Mesodermal cell (in vitro differentiated cells): Measurements from ENCODE around the gene NT5C3B.
A peak's percentile ranks its signal among the peaks of the same experiment; 100 is the strongest.
"Not testable (repeated sequence)": the region's sequence is repeated elsewhere in the genome, so short reads cannot be mapped to it uniquely, and the experiment has no call there.

Source experiments
- H3K27ac ChIP-seq: 2 replicates; pipeline ENCODE4 v1.7.0; 2013; ENCODE audit warnings: mild to moderate bottlenecking, low read depth, low read length, moderate library complexity; ENCODE audit not compliant: severe bottlenecking
- H3K36me3 ChIP-seq: 2 replicates; pipeline ENCODE4 v1.7.1; 2013; ENCODE audit warnings: mild to moderate bottlenecking, low read length, moderate library complexity; ENCODE audit not compliant: control insufficient read depth, insufficient read depth
- H3K4me1 ChIP-seq: one replicate; pipeline ENCODE4 v1.7.1; 2013; ENCODE audit warnings: mild to moderate bottlenecking, low read length; ENCODE audit not compliant: insufficient read depth, control insufficient read depth, poor library complexity, severe bottlenecking
- H3K4me3 ChIP-seq: 2 replicates; pipeline ENCODE4 v1.7.0; 2013; ENCODE audit warnings: low read length, control low read depth, mild to moderate bottlenecking; ENCODE audit not compliant: insufficient read depth, poor library complexity, severe bottlenecking; ENCODE audit errors: extremely low read depth
- H3K9me3 ChIP-seq: 2 replicates; pipeline ENCODE4 v1.7.1; 2013; ENCODE audit warnings: mild to moderate bottlenecking, low read length, moderate library complexity; ENCODE audit not compliant: control insufficient read depth
- WGBS, 2 experiments: methylation state at CpG; one replicate each; pipeline ENCODE4 v1.1.5; 2013; ENCODE audit warnings: missing lambda C conversion rate in 2 of 2; ENCODE audit not compliant: insufficient coverage in 2 of 2; 5-methylcytosine and 5-hydroxymethylcytosine counted together

NT5C3B gene

DNA sequence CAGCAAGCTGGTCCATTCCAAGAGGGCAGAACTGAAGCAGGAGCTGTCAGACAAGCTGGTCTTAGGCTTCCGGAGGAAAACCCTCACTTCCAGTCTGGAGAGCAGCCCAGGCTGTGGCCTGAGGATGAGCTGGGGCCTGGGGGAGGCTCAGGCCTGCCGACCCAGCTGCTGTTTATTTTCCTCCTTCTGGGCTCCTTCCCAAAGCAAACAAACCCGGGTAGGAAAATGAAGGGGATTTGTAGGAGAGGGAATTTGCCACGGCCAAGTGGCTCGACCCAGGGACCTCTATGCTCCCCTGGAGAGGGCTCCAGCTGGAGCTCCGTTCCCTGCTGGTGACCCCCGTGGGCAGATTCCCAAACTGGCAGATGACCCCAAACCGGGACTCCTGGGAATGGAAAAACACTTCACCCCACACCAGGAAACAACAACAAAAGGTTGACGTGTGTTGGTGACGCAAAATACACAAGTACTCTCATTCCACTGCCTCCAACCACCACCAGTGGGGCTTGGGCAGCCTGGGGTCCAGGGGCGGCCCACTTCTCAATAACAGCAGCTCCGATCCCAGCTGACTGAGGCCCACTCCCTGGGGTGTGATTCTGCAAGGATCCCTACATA lies 58.4 kb downstream of the NT5C3B start:
- 79 to 89% methylated on average over 6 to 7 of the region's 12 CpGs for WGBS, 2 experiments
- no peaks in the 10 kb centered on the region for H3K9me3 ChIP-seq
- H3K36me3 ChIP-seq: peaks cover 51% of the 10 kb centered on the region
- peak overlapping the region; percentile 75 for H3K27ac ChIP-seq
- H3K4me3 ChIP-seq: no peak overlapping the region
- peaks cover 52% of the 10 kb centered on the region for H3K4me1 ChIP-seq

DNA sequence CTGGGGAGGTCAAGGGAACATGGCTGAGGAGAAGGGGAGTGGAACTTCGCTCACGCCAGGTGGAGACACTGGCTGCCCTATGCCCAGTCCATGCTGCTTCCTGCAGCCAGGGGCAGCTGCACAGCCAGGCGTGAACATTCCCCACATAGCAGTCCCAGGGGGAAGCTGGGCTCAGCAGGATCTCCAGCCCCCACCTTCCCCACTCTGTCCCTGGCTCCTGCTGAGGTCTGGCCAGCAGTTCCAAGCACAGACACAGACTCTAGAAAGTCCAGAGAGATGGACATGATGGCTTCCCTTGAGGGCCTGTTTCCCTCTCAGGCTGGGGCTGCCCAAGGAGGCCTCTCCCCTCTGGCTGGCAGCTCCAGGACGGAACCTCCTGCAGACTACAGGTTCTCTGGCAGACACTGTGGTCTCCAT lies 58.9 kb downstream of the NT5C3B start:
- Histone ChIP-seq H3K4me1 (peaks cover 55% of the 10 kb centered on the region), H3K27ac (peak overlapping the region; percentile 75), H3K36me3 (peaks cover 55% of the 10 kb centered on the region), H3K4me3 (no peak overlapping the region), H3K9me3 (no peaks in the 10 kb centered on the region)
- 75 to 87% methylated on average over 2 to 4 of the region's 4 CpGs for WGBS, 2 experiments

DNA sequence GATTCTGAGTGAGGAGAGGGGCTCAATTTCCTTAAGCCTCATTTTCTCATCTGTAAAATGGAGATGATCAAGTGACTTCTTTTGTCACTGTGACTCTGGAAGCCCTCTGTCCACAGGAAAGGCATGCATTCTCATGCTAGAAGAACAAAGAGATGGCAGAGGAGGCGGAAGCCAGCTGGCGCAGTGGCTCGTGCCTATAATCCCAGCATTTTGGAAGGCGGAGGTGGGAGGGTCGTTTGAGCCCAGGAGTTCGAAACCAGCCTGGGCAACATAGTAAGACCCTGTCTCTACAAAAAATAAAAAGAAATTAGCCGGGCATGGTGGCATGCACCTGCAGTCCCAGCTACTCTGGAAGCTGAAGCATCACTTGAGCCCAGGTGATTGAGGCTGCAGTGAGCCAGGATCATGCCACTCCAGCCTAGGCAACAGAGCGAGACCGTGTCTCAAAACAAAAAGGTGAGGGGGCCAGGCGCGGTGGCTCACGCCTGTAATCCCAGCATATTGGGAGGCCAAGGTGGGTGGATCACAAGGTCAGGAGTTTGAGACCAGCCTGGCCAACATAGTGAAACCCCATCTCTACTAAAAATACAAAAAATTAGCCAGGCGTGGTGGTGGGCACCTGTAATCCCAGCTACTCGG lies 59.7 kb downstream of the NT5C3B start:
- WGBS, 2 experiments: 92 to 93% methylated on average over 9 to 14 of the region's 14 CpGs
- H3K4me3 ChIP-seq, H3K9me3 ChIP-seq: not testable (repeated sequence)
- Histone ChIP-seq H3K27ac (peak overlapping the region; percentile 49), H3K36me3 (peaks cover 55% of the 10 kb centered on the region), H3K4me1 (peaks cover 50% of the 10 kb centered on the region)

DNA sequence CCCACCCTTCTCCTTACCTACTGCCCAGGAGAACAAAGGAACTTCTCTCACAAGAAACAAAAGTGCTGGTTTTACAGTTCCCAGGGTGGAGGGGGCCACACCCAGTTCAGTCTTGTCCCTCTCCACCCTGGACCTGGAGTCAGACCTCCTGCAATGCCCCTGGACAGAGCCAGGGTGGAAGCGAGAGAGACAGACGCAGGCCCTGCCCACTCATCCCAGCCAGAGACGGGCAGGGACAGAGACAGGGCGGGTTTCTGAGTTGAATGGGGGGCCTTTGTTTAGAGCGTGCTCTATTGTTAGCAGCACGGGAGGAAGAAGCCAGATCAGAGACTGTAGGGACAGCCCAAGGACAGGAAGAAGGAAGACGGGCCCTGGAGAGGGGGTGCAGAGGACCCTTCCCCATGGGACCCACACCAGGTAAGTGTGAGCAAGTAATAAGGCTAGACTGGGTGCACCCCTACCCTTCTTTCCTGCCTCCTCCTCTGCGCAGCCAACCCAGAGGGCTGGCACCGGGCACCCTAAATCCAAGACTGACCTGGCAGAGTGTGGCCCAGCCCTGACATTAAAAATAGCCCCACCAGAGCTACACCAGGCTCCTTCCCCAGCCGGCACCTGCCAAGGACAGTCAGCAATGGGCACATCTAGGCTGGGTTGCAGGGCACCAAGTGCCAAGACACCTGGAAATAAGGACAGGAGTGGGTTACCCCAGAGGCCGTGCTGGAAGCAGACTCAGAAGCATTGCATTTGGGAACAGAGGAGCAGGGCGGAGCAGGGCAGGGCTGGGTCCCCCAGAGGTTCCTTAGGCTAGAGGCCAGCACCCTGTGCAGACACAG lies 60.4 kb downstream of the NT5C3B start:
- WGBS, 2 experiments: 75 to 76% methylated on average over 7 to 12 of the region's 12 CpGs
- H3K27ac ChIP-seq: peak overlapping the region; percentile 49
- peaks cover 57% of the 10 kb centered on the region for H3K36me3 ChIP-seq
- H3K4me1 ChIP-seq: peaks cover 49% of the 10 kb centered on the region
- no peak overlapping the region for H3K4me3 ChIP-seq
- H3K9me3 ChIP-seq: no peaks in the 10 kb centered on the region
